HG03439 (cell line): ENCODE results near the gene PAQR3.
"Not testable (repeated sequence)": the region's sequence is repeated elsewhere in the genome, so short reads cannot be mapped to it uniquely, and the experiment has no call there.

Experiments used
- ATAC-seq: cut with Tn5 transposase; IDR thresholded peaks from one replicate; pipeline ENCODE4 v1.9.1; 2021; ENCODE audit warnings: mild to moderate bottlenecking, moderate library complexity; ENCODE audit not compliant: unreplicated experiment

Gene PAQR3

DNA sequence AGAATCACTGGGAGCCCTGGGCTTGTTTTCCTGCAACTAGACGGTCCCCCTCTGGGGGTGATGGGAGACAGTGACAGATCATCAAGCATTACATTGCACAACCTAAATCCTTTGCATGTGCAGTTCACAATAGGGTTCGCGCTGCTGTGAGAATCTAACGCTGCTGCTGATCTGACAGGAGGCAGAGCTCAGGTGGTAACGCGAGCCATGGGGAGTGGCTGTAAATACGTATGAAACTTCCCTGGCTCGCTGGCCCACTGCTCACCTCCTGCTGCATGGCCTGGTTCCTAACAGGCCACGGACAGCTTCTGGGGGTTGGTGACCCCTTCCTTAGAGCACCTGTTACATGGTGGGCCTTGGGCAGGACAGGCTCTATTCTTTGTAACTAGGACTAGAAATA is 10.4 kb downstream of the PAQR3 start:
- ATAC-seq, result no peak

DNA sequence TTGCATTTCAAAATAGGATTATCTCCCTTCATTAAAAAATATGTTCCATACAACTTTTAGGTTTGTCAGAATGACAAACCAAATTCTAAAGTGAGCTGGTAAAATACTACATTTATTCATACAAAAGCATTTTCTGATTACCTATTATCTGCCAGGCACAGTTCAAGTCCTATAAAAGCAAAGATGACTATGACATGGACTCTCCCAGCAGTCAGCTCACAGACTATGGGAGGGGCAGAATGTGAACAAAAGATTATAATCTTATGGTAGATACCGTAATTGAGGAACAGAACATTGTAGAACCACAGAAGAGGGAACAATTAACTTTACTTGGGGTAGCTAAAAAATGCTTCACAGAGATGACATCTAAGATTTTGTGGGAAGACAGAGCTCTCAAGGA is 12.4 kb downstream of the PAQR3 start:
- no peak for ATAC-seq

DNA sequence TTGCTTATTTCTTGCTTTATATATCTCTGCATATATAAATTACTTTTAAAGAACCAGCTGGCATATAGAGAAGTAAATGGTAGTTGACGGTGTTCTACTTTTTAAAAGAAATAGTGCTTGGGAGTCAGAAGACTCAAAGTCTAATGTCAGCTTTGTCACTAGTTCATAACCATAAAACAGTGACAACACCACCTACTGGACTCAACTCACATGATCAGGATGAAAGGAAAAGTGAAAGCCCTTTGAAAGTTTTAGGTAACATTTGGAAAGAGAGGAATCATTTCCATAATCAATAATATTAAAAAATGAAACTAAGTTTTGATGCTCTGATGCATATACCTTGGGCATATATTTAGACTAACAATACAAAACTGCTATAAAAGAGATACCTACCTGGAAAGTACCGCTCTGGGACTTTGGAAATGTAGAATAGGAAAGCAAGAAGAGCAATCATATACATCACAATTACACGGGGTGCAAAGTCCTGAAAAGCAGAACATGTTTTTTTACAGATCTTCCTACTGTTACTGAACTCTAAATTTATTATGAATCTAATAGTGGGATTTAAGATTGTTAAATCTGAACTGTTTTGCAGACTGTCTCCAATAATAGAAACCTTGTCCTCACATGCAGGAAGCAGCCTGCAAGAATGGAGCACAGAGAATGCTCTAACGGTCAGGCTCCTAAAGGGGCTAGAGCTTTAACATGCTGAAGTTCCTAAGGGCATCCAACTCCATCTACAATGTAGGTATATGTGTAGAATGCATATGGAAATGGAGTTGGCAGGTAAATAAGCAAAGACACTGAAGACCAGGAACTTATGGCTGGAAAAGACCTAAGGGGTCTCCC is 15.6 kb downstream of the PAQR3 start:
- no peak for ATAC-seq

GRCh38 chr4:78922207-78922606 is 17.0 kb downstream of the PAQR3 start:
- ATAC-seq, result no peak

DNA sequence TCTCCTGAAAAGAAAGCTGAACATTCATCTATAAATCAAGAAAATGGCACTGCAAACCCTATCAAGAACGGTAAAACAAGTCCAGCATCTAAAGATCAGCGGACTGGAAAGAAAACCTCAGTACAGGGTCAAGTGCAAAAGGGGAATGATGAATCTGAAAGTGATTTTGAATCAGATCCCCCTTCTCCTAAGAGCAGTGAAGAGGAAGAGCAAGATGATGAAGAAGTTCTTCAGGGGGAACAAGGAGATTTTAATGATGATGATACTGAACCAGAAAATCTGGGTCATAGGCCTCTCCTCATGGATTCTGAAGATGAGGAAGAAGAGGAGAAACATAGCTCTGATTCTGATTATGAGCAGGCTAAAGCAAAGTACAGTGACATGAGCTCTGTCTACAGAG is 28.6 kb downstream of the PAQR3 start:
- no peak for ATAC-seq

DNA sequence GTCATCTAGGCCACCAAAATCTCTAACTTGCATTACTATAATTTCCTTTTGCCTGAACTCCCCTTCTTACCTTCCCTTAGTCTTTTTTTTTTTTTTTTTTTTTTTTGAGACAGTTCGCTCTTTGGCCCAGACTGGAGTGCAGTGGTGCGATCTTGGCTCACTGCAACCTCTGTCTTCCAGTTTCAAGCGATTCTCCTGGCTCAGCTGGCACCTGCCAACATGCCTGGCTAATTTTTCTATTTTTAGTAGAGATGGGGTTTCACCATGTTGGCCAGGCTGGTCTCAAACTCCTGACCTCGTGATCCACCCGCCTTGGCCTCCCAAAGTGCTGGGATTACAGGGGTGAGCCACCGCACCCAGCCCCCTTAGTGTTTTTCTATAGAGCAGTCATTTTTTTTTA is 30.3 kb downstream of the PAQR3 start:
- ATAC-seq, result not testable (repeated sequence)

GRCh38 chr4:78907638-78908037 is 31.6 kb downstream of the PAQR3 start:
- no peak for ATAC-seq

GRCh38 chr4:78904143-78904542 is 35.1 kb downstream of the PAQR3 start:
- ATAC-seq, result no peak

GRCh38 chr4:78902298-78902697 is 36.9 kb downstream of the PAQR3 start:
- no peak for ATAC-seq

DNA sequence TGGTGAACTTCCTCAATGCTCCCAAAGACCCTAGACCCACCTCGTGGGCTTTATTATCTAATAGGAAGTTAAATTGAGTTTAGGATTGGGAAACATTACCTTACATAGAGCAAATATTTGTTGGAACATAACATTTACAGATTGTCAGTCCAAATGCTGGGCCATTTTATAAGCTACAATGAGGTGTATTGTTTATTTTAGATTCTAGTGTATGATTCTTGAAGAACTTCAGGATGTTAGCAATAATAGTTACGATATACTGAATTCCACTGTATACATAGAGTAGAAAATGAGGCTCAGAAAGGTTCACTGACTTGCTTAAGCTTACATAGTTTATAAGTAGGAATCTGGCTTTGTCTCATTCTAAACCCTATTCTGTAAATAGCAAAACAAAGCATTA is 37.4 kb downstream of the PAQR3 start:
- ATAC-seq, result no peak

- no peak for ATAC-seq
Observed at GRCh38 chr4:78899302-78899701, 39.9 kb downstream of the PAQR3 start.

DNA sequence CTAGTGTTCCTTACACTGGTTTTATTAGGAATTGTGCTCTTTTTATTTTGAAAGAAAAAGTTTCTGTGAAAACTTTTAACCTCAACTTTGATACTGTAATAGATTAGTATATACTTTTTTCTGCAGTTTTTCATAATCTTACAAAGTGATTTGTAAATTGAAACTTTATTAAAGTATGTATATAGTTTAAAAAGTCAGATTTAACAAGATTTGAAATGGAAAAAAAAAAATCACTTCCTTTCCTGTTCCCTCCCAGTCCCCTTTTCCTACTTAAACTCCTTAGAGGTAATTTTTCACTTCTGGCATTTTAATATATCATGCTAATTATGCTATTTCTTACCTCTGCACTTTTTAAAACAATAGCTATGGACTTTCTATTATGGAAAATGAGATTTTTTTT is 49.3 kb downstream of the PAQR3 start:
- no peak for ATAC-seq

DNA sequence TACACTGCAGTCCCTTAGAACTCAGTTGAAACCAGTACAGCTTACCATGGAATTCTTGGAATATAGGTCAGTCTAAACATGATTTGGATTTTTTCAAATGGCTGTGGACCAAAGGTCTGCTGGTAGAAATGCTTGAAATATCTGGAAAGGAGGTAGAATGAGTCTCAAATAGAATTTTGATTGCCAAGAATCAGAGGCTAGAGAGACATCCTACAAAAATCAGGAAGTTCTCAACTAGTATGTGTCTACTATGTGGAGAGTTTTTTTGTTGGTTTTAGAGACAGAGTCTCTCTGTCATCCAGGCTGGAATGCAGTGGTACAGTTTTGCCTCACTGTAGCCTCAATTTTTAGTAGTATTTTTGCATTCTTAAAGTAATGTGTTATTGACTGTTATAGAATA is 53.6 kb downstream of the PAQR3 start:
- no peak for ATAC-seq

- no peak for ATAC-seq
Observed at GRCh38 chr4:78880874-78881492, 58.3 kb downstream of the PAQR3 start.

DNA sequence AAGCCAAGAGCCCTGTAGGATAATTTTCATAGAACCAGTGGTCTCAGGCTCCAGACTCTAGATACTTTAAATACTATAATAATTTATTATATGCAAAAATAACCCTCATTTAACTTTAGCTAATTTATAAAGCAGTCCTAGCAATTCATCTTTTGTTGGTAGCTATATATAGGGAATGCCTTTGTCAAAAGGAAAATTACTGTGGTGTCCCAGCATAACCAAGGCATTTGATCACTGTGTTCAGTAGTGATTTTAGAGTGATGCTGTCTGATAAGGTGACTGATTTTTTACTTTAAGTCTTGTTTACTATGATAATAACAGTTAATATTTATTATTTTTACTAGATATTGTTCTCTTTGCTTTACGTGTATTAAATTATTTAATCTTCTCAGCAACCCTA is 61.2 kb downstream of the PAQR3 start:
- no peak for ATAC-seq

DNA sequence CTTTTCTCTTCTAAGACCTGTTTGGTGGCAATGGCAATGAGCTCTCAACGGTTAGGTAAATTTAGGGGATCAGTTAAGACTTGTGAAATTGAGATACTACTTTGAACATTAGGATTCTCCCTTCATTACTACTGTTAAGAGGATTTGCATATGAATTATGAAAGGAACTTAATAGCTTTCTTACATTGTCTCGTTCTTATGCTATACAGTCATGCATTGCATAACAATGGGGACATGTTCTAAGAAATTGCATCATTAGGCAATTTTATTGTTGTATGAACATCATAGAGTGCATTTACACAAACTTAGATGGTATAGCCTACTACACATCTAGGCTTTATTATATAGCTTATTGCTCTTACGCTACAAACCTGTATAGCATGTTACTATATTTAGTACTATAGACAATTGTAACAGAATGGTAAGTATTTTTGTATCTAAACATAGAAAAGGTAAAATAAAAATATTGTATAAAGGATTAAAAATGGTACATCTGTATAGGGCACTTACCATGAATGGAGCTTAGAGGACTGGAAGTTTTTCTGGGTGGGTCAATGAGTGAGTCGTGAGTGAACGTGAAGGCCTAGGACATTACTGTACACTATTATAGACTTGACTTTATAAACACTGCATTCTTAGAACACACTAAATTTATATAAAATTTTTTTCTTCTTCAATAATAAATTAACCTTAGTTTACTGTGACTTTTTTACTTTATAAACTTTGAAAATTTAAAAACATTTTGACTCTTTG is 62.5 kb downstream of the PAQR3 start:
- no peak for ATAC-seq

- ATAC-seq, result no peak
Observed at GRCh38 chr4:78870056-78870455, 69.2 kb downstream of the PAQR3 start.

- ATAC-seq, result not testable (repeated sequence)
Observed at GRCh38 chr4:78868712-78869111, 70.5 kb downstream of the PAQR3 start.

- no peak for ATAC-seq
Observed at GRCh38 chr4:78865451-78865850, 73.8 kb downstream of the PAQR3 start.

DNA sequence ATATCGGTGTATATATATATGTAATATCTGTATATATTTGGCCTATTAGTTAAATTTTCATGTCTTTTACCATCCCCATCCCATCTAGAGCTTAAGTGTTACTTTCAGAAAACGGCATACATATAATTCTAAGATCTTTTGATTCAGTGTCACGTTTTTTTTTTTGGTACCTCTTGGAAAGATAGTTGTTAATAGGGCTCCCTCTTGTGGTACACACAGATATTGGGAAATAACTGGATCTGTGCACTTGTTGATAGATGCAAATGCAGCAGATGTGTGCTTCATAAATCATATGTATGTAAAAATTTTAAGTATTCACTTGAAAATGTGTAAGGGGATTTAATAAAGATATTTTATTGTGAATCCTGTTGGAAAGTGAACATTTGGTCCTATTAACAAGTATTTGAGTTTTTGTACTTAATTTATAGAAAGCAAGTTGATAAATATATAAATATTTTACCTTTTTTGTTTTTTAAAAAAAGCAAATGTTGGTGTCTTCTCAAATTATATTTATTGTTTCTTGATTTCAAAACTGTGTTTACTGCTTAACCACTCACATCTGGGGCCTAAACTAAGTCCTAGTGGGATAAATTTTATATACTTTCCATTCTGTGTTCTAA is 74.7 kb downstream of the PAQR3 start:
- ATAC-seq, result no peak

DNA sequence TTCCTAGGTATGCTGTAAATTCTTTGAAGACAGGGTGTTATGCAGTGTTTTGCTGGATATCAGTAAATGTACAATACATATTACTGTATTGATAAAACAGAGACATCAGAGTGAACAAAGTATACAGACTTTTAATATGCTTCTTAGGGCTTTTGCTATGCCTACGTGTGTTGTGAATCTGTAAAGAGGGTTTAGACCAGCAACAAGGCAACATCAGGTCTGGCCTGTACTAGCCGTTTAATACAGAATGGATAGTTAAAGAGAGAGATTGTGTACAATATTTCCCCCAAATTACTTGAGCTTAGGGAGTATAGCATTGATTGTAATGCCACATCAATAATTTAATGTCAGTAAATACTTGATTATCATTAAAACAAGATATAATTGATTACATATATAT is 75.2 kb downstream of the PAQR3 start:
- no peak for ATAC-seq
